AG04450 (cell line): ENCODE data around the gene IL5. TPM values are rescaled to one million over a fixed set of nuclear protein-coding genes. Genes with fewer than 3 reads are reported as not detected.
A peak's percentile ranks its signal among the peaks of the same experiment; 100 is the strongest.

Source experiments
- CTCF ChIA-PET: fragments of 300-600, 350-600 bp; formaldehyde crosslinking; extraction: SDS; loops from one replicate; lab custom pipeline; 2022; ENCODE audit warnings: antibody characterized with exemption, inconsistent platforms; lab: Charles Lee
- POLR2A ChIA-PET: fragments of 350-600 bp; formaldehyde crosslinking; extraction: SDS; loops from one replicate; lab custom pipeline; 2021; ENCODE audit warnings: antibody characterized with exemption, inconsistent platforms; lab: Yijun Ruan, JAX
- DNase-seq: peaks from one replicate; pipeline ENCODE4 v3.0.0-alpha.2; 2011; ENCODE audit warnings: low read depth, low spot score
- H3K27ac ChIP-seq: one replicate; pipeline ENCODE4 v1.5.1; 2012; ENCODE audit warnings: low read depth, low read length, control low read depth
- H3K27me3 ChIP-seq: one replicate; pipeline ENCODE4 v1.6.0; 2012; ENCODE audit warnings: low read length; ENCODE audit not compliant: control insufficient read depth, insufficient read depth
- H3K4me3 ChIP-seq: 2 replicates; pipeline ENCODE4 v1.5.1; 2011; ENCODE audit warnings: mild to moderate bottlenecking, low read depth, low read length, control low read depth
- H3K9me3 ChIP-seq: 2 replicates; pipeline ENCODE4 v1.5.1; 2012; ENCODE audit warnings: low read length; ENCODE audit not compliant: control insufficient read depth, insufficient read depth
- CTCF ChIP-seq: IDR thresholded peaks from 2 replicates; pipeline ENCODE4 v1.5.1; 2011; ENCODE audit warnings: low read depth, low read length, control low read depth, inconsistent platforms
- polyA plus RNA-seq: library from polyadenylated mRNA; depleted of rRNA; stranded (reverse); fragments of >200 nt; gene quantifications from 2 replicates; pipeline ENCODE4 v1.2.3, GENCODE V29; 2011

IL5 gene
- polyA plus RNA-seq, 1 experiment: not detected

- Histone ChIP-seq H3K9me3 (no peaks in the 10 kb centered on the region), H3K27me3 (no peaks in the 10 kb centered on the region), H3K27ac (peak overlapping the region; percentile 97), H3K4me3 (peak overlapping the region; percentile 74)
- POLR2A ChIA-PET: interaction anchor here (0.7 to 3.9 kb wide), 17 partner anchors 9 to 270 kb away, joined by 3 to 45 read pairs (median 4); partner anchors contain the start of gene RAD50
- TF ChIP-seq CTCF: no peak
- peak; percentile 67 for DNase-seq
- CTCF ChIA-PET: interaction anchor here (0.6 to 11.9 kb wide), 7 partner anchors 9 to 110 kb away, joined by 3 to 209 read pairs (median 3); no protein-coding TSS in a partner anchor
These were observed 46.5 kb downstream of the IL5 start for GRCh38 chr5:132496631-132497487.

DNA sequence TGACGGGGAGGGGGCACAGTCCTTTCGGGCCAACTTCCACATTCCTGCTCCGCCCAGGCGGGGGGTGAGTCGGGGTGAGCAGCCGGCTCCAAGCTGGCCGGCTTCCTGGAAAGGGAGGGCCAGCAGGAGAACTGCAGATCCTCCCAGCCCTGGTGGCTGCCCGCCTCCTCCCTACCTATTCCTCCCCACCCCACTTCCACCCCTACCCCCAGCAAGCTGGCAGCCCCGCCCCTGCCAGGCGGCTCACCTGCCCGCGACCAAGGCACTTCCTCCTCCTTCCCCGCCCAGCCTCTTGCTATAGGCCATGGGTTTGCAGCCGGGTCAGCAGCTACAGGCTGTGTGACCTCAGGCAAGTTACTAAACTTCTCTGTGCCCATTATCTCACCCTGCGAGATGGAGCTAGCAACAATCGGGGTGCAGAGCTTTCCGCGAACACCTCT is 47.1 kb downstream of the IL5 start:
- no peak for DNase-seq

DNA sequence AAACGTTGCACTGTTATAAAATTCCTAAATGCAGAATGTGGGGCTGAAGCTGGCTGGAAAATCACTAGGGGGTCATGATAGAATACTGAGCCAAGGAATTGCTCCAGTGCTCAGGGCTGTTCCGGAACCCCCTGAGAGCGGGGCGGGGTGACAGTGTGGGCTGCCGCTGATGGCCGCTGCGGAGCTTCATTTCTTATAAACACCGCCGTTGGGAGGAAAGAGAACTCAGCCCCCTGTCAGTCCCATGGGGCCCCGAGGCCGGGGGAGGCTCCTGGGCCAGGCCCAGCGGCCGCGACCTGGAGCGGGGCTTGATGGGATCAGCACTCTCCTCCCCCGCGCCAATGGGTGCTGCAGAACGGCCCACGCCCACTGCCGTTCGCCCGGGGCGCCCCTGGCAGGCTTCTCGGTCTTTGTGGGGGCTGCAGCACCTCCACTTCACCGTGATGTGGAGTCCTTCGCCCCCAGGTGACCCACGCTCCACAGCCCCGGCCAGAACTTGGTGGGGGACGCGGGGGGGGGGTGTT is 47.6 kb downstream of the IL5 start:
- CTCF ChIA-PET: interaction anchor here (0.6 to 11.9 kb wide), 5 partner anchors 60 to 449 kb away, joined by 3 to 209 read pairs (median 4); no protein-coding TSS in a partner anchor
- no peak; the same call in 1 of the 2 replicates for TF ChIP-seq CTCF
- POLR2A ChIA-PET: interaction anchor here (0.7 to 3.9 kb wide), 11 partner anchors 10 to 227 kb away, joined by 3 to 45 read pairs (median 5); no protein-coding TSS in a partner anchor
- no peaks in the 10 kb centered on the region for H3K9me3 ChIP-seq
- H3K4me3 ChIP-seq: peak overlapping the region; percentile 74
- no peaks in the 10 kb centered on the region for H3K27me3 ChIP-seq
- DNase-seq: peak; percentile 60
- H3K27ac ChIP-seq: peak overlapping the region; percentile 97

More for the DNA sequence above, 47.1 kb downstream of the IL5 start:
- ChIA-PET CTCF (interaction anchor here (0.6 to 11.9 kb wide), 7 partner anchors 30 to 197 kb away, joined by 3 to 209 read pairs (median 3); no protein-coding TSS in a partner anchor), POLR2A (interaction anchor here (0.7 to 3.9 kb wide), 13 partner anchors 9 to 271 kb away, joined by 3 to 45 read pairs (median 5); no protein-coding TSS in a partner anchor)
- H3K9me3 ChIP-seq: no peaks in the 10 kb centered on the region
- TF ChIP-seq CTCF: no peak
- peak overlapping the region; percentile 97 for H3K27ac ChIP-seq
- H3K4me3 ChIP-seq: peak overlapping the region; percentile 74
- no peaks in the 10 kb centered on the region for H3K27me3 ChIP-seq

DNA sequence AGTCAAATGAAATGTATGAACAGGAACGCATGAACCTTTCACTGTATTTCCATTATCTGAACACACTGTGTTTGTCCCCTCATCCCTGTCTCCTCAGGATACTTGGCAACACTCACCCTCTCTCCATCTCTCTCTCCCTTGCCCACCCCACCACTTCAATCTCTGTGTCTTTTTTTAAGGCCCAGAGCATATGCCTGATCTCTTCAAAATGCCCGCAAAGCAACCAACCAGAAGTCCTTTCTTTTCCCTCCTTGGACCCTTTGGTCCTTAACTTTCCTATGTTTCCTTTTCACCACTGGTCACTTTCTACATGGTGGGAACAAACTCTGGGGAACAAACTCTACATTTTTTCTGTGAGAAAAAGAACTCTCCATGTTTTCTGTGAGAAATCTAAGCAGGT is 49.5 kb downstream of the IL5 start:
- ChIA-PET POLR2A (no interaction called here), CTCF (interaction anchor here (1.0 kb wide), 1 partner anchor 73 kb away, joined by 3 read pairs; no protein-coding TSS in a partner anchor)
- DNase-seq: no peak
- Histone ChIP-seq H3K4me3 (no peak overlapping the region), H3K27me3 (no peaks in the 10 kb centered on the region), H3K9me3 (no peaks in the 10 kb centered on the region; the same call in 1 of the 2 replicates), H3K27ac (no peak overlapping the region)
- TF ChIP-seq CTCF: no peak
